HUES48 (cell line): ENCODE results near the gene ZBTB26.
"Not testable (repeated sequence)": the region's sequence is repeated elsewhere in the genome, so short reads cannot be mapped to it uniquely, and the experiment has no call there.

ENCODE experiments used
- H3K27ac ChIP-seq: one replicate; pipeline ENCODE4 v1.7.0; 2013; ENCODE audit warnings: low read depth, low read length, inconsistent platforms
- H3K27me3 ChIP-seq: 2 replicates; pipeline ENCODE4 v1.6.1; 2013; ENCODE audit warnings: mild to moderate bottlenecking, low read length; ENCODE audit not compliant: control insufficient read depth, insufficient read depth
- H3K36me3 ChIP-seq: 2 replicates; pipeline ENCODE4 v1.6.1; 2013; ENCODE audit warnings: low read length; ENCODE audit not compliant: control insufficient read depth, insufficient read depth
- H3K4me1 ChIP-seq: 2 replicates; pipeline ENCODE4 v1.6.1; 2013; ENCODE audit warnings: mild to moderate bottlenecking, low read length; ENCODE audit not compliant: control insufficient read depth, insufficient read depth
- H3K4me3 ChIP-seq: 2 replicates; pipeline ENCODE4 v1.5.1; 2013; ENCODE audit warnings: mild to moderate bottlenecking, low read depth, low read length
- H3K9ac ChIP-seq: 2 replicates; pipeline ENCODE4 v1.6.1; 2013; ENCODE audit warnings: mild to moderate bottlenecking, low read depth, low read length, moderate library complexity
- H3K9me3 ChIP-seq: 2 replicates; pipeline ENCODE4 v1.6.1; 2013; ENCODE audit warnings: low read length; ENCODE audit not compliant: control insufficient read depth, insufficient read depth

ZBTB26 gene

GRCh38 chr9:122923947-122924346, 7.4 kb downstream of the ZBTB26 start:
- Histone ChIP-seq H3K4me3 (no peak overlapping the region), H3K4me1 (peaks cover 20% of the 10 kb centered on the region), H3K9ac (no peak overlapping the region), H3K27ac (no peak overlapping the region), H3K9me3 (no peaks in the 10 kb centered on the region), H3K36me3 (peaks cover 15% of the 10 kb centered on the region), H3K27me3 (no peaks in the 10 kb centered on the region)

GRCh38 chr9:122922713-122923112, 8.6 kb downstream of the ZBTB26 start:
- Histone ChIP-seq H3K27ac (peak overlapping the region; percentile 2), H3K4me1 (peaks cover 20% of the 10 kb centered on the region), H3K4me3 (0 out of 2 replicates have a peak overlapping the region, but pooled peaks have one; percentile 11)

GRCh38 chr9:122918310-122918709, 13.0 kb downstream of the ZBTB26 start:
- H3K27ac ChIP-seq, result no peak overlapping the region
- no peaks in the 10 kb centered on the region for H3K9me3 ChIP-seq
- H3K4me3 ChIP-seq, result no peak overlapping the region
- H3K9ac ChIP-seq, result no peak overlapping the region
- peaks cover 22% of the 10 kb centered on the region for H3K36me3 ChIP-seq
- no peaks in the 10 kb centered on the region for H3K27me3 ChIP-seq
- H3K4me1 ChIP-seq, result peaks cover 12% of the 10 kb centered on the region

More at GRCh38 chr9:122922713-122923112, 8.6 kb downstream of the ZBTB26 start:
- H3K27me3 ChIP-seq, result no peaks in the 10 kb centered on the region
- H3K36me3 ChIP-seq, result peaks cover 21% of the 10 kb centered on the region
- H3K9ac ChIP-seq, result no peak overlapping the region
- no peaks in the 10 kb centered on the region for H3K9me3 ChIP-seq

GRCh38 chr9:122912964-122913673, 18.2 kb downstream of the ZBTB26 start, which contains the start of gene ZBTB6:
TSS of gene ZBTB6 (minus strand) at chr9:122913323. CDS start at chr9:122912072, 1,251 bp downstream.
- H3K9ac ChIP-seq, result peak within 1 kb of the TSS; percentile 88
- no peaks in the 10 kb centered on the region for H3K9me3 ChIP-seq
- peak within 1 kb of the TSS; percentile 81 for H3K4me3 ChIP-seq

GRCh38 chr9:122912671-122912963, 18.7 kb downstream of the ZBTB26 start:
- peaks cover 6% of the 10 kb centered on the region for H3K4me1 ChIP-seq
- H3K4me3 ChIP-seq, result peak overlapping the region; percentile 81
- no peaks in the 10 kb centered on the region for H3K27me3 ChIP-seq
- peak overlapping the region; percentile 93 for H3K27ac ChIP-seq
- H3K9me3 ChIP-seq, result no peaks in the 10 kb centered on the region
- H3K36me3 ChIP-seq, result peaks cover 30% of the 10 kb centered on the region
- peak overlapping the region; percentile 88 for H3K9ac ChIP-seq

More at GRCh38 chr9:122912964-122913673, 18.2 kb downstream of the ZBTB26 start, which contains the start of gene ZBTB6:
- Histone ChIP-seq H3K27ac (peak within 1 kb of the TSS; percentile 93), H3K4me1 (peaks cover 6% of the 10 kb centered on the region), H3K27me3 (no peaks in the 10 kb centered on the region), H3K36me3 (peaks cover 35% of the 10 kb centered on the region)

- H3K36me3 ChIP-seq, result peaks cover 20% of the 10 kb centered on the region
- H3K27me3 ChIP-seq, H3K9ac ChIP-seq, H3K4me1 ChIP-seq, H3K9me3 ChIP-seq, H3K4me3 ChIP-seq, H3K27ac ChIP-seq: not testable (repeated sequence)
Measured at GRCh38 chr9:122906122-122906521, 25.2 kb downstream of the ZBTB26 start.

- no peaks in the 10 kb centered on the region for H3K27me3 ChIP-seq
- 0 out of 2 replicates have a peak, but pooled peaks cover 3% of the 10 kb centered on the region for H3K4me1 ChIP-seq
- H3K27ac ChIP-seq, result peak within 1 kb of the TSS; percentile 96
- peaks cover 9% of the 10 kb centered on the region; the same call in 1 of the 2 replicates for H3K36me3 ChIP-seq
- no peaks in the 10 kb centered on the region for H3K9me3 ChIP-seq
- peak within 1 kb of the TSS; percentile 96 for H3K4me3 ChIP-seq
- peak within 1 kb of the TSS; percentile 96 for H3K9ac ChIP-seq
Measured at GRCh38 chr9:122904823-122905710, 26.2 kb downstream of the ZBTB26 start, which contains the start of gene RC3H2. TSS of gene RC3H2 (minus strand) at chr9:122905359. CDS start at chr9:122897509, 7,850 bp downstream.

GRCh38 chr9:122904466-122904822, 26.9 kb downstream of the ZBTB26 start:
- Histone ChIP-seq H3K9me3 (no peaks in the 10 kb centered on the region), H3K4me1 (0 out of 2 replicates have a peak, but pooled peaks cover 3% of the 10 kb centered on the region), H3K27ac (peak overlapping the region; percentile 96), H3K4me3 (peak overlapping the region; percentile 96), H3K9ac (peak overlapping the region; percentile 96), H3K27me3 (no peaks in the 10 kb centered on the region), H3K36me3 (peaks cover 3% of the 10 kb centered on the region; the same call in 1 of the 2 replicates)

- Histone ChIP-seq H3K9ac (no peak overlapping the region), H3K4me1 (0 out of 2 replicates have a peak, but pooled peaks cover 3% of the 10 kb centered on the region), H3K27me3 (no peaks in the 10 kb centered on the region), H3K36me3 (peaks cover 23% of the 10 kb centered on the region), H3K4me3 (no peak overlapping the region), H3K27ac (no peak overlapping the region), H3K9me3 (no peaks in the 10 kb centered on the region)
Measured at GRCh38 chr9:122900791-122901190, 30.5 kb downstream of the ZBTB26 start.

- no peaks in the 10 kb centered on the region for H3K4me1 ChIP-seq
- no peaks in the 10 kb centered on the region for H3K9me3 ChIP-seq
- peaks cover 49% of the 10 kb centered on the region for H3K36me3 ChIP-seq
- H3K27ac ChIP-seq, result no peak overlapping the region
- no peak overlapping the region for H3K9ac ChIP-seq
- H3K4me3 ChIP-seq, result no peak overlapping the region
- no peaks in the 10 kb centered on the region for H3K27me3 ChIP-seq
Measured at GRCh38 chr9:122897969-122898368, 33.3 kb downstream of the ZBTB26 start.

- Histone ChIP-seq H3K27ac (no peak overlapping the region), H3K4me1 (no peaks in the 10 kb centered on the region), H3K36me3 (peaks cover 94% of the 10 kb centered on the region)
Measured at GRCh38 chr9:122888480-122888879, 42.8 kb downstream of the ZBTB26 start.

More at GRCh38 chr9:122888480-122888879, 42.8 kb downstream of the ZBTB26 start:
- Histone ChIP-seq H3K9me3 (no peaks in the 10 kb centered on the region), H3K4me3 (no peak overlapping the region), H3K27me3 (no peaks in the 10 kb centered on the region), H3K9ac (no peak overlapping the region)
